OCI-LY1 (cell line): ENCODE data around the gene ANTXRL.

Experiments used
- H2AFZ ChIP-seq: fragments of 200-600 bp; sonication (generic), shearing (Covaris generic); 2 replicates; pipeline ENCODE4 v1.6.0; 2014; ENCODE audit warnings: antibody characterized with exemption, mild to moderate bottlenecking, low read length
- H3F3A ChIP-seq: fragments of 200-600 bp; sonication (generic), shearing (Covaris generic); 2 replicates; pipeline ENCODE4 v1.6.0; 2014; ENCODE audit warnings: mild to moderate bottlenecking, antibody characterized with exemption, low read length, moderate library complexity; ENCODE audit not compliant: insufficient read depth
- H3K27ac ChIP-seq: fragments of 200-600 bp; sonication (generic); 2 replicates; pipeline ENCODE4 v1.5.1; 2014; ENCODE audit warnings: low read length, mixed run types, mild to moderate bottlenecking, low read depth; ENCODE audit not compliant: poor library complexity, severe bottlenecking
- H3K27me3 ChIP-seq: fragments of 200-600 bp; sonication (generic); 2 replicates; pipeline ENCODE4 v1.6.0; 2014; ENCODE audit warnings: antibody characterized with exemption, mild to moderate bottlenecking, low read length, moderate library complexity; ENCODE audit not compliant: insufficient read depth
- H3K36me3 ChIP-seq: fragments of 200-600 bp; sonication (generic); 2 replicates; pipeline ENCODE4 v1.6.1; 2014; ENCODE audit warnings: mild to moderate bottlenecking, antibody characterized with exemption, low read length, moderate library complexity, mixed read lengths; ENCODE audit not compliant: insufficient read depth
- H3K4me1 ChIP-seq: fragments of 200-600 bp; sonication (generic); 2 replicates; pipeline ENCODE4 v1.5.1; 2014; ENCODE audit warnings: mild to moderate bottlenecking, low read length, moderate library complexity; ENCODE audit not compliant: insufficient read depth, severe bottlenecking
- H3K4me2 ChIP-seq: fragments of 200-600 bp; sonication (generic), shearing (Covaris generic); 2 replicates; pipeline ENCODE4 v1.6.1; 2014; ENCODE audit warnings: low read length
- H3K4me3 ChIP-seq: fragments of 200-600 bp; sonication (generic); 2 replicates; pipeline ENCODE4 v1.5.1; 2014; ENCODE audit warnings: low read length, low read depth, mild to moderate bottlenecking, mixed read lengths; ENCODE audit not compliant: poor library complexity, severe bottlenecking
- H3K79me2 ChIP-seq: fragments of 200-600 bp; shearing (Covaris generic); 2 replicates; pipeline ENCODE4 v1.6.1; 2016; ENCODE audit warnings: mixed run types, low read length, mixed read lengths; ENCODE audit not compliant: insufficient read depth
- H3K9ac ChIP-seq: fragments of 200-600 bp; sonication (generic), shearing (Covaris generic); 2 replicates; pipeline ENCODE4 v1.6.1; 2014; ENCODE audit warnings: mild to moderate bottlenecking, low read length, mixed read lengths
- H3K9me2 ChIP-seq: fragments of 200-600 bp; sonication (generic), shearing (Covaris generic); 2 replicates; pipeline ENCODE4 v1.6.1; 2014; ENCODE audit warnings: low read depth, mild to moderate bottlenecking, low read length, mixed read lengths
- H3K9me3 ChIP-seq: fragments of 200-600 bp; shearing (Covaris generic); 2 replicates; pipeline ENCODE4 v1.6.1; 2014; ENCODE audit warnings: low read length, mixed read lengths
- H4K20me1 ChIP-seq: fragments of 200-600 bp; sonication (generic), shearing (Covaris generic); 2 replicates; pipeline ENCODE4 v1.6.0; 2016; ENCODE audit warnings: mild to moderate bottlenecking, low read length; ENCODE audit not compliant: insufficient read depth
- CTCF ChIP-seq: fragments of 200-600 bp; sonication (generic), shearing (Covaris generic); IDR thresholded peaks from 2 replicates; pipeline ENCODE4 v1.5.1; 2017; ENCODE audit warnings: mild to moderate bottlenecking, antibody characterized with exemption, low read length, moderate library complexity, mixed read lengths
- EZH2 ChIP-seq: fragments of 200-600 bp; sonication (generic), shearing (Covaris generic); IDR thresholded peaks from 2 replicates; pipeline ENCODE4 v1.8.0; 2017; ENCODE audit warnings: borderline replicate concordance, mixed run types, mild to moderate bottlenecking, antibody characterized with exemption, low read length, moderate library complexity, mixed read lengths

Gene ANTXRL

GRCh38 chr10:46289209-46289810, 2.5 kb downstream of the ANTXRL start:
- Histone ChIP-seq H3F3A (no peaks in the 10 kb centered on the region), H3K9me3 (no peaks in the 10 kb centered on the region), H3K4me1 (no peaks in the 10 kb centered on the region), H2AFZ (no peak overlapping the region), H3K79me2 (no peaks in the 10 kb centered on the region), H3K27me3 (no peaks in the 10 kb centered on the region; the same call in 1 of the 2 replicates), H3K4me2 (no peak overlapping the region), H3K9ac (no peak overlapping the region), H3K27ac (no peak overlapping the region), H3K36me3 (no peaks in the 10 kb centered on the region), H3K9me2 (no peaks in the 10 kb centered on the region), H3K4me3 (no peak overlapping the region), H4K20me1 (no peaks in the 10 kb centered on the region)
- no peak for TF ChIP-seq CTCF
- TF ChIP-seq EZH2: no peak

GRCh38 chr10:46290101-46290886, 3.5 kb downstream of the ANTXRL start:
- Histone ChIP-seq H3K79me2 (no peaks in the 10 kb centered on the region), H3K27me3 (no peaks in the 10 kb centered on the region; the same call in 1 of the 2 replicates), H3K9me3 (no peaks in the 10 kb centered on the region), H3K27ac (no peak overlapping the region), H3K9me2 (no peaks in the 10 kb centered on the region), H4K20me1 (no peaks in the 10 kb centered on the region), H3K9ac (no peak overlapping the region), H3K4me1 (peaks cover 3% of the 10 kb centered on the region), H3K36me3 (no peaks in the 10 kb centered on the region), H3K4me2 (no peak overlapping the region), H3F3A (no peaks in the 10 kb centered on the region), H2AFZ (no peak overlapping the region), H3K4me3 (no peak overlapping the region)
- TF ChIP-seq CTCF (no peak), EZH2 (no peak)

- Histone ChIP-seq H3F3A (no peaks in the 10 kb centered on the region), H2AFZ (no peak overlapping the region), H3K27ac (no peak overlapping the region), H3K4me2 (no peak overlapping the region), H3K27me3 (no peaks in the 10 kb centered on the region; the same call in 1 of the 2 replicates), H4K20me1 (no peaks in the 10 kb centered on the region), H3K4me1 (peaks cover 3% of the 10 kb centered on the region), H3K36me3 (no peaks in the 10 kb centered on the region), H3K9ac (no peak overlapping the region), H3K79me2 (no peaks in the 10 kb centered on the region), H3K4me3 (no peak overlapping the region), H3K9me2 (no peaks in the 10 kb centered on the region), H3K9me3 (no peaks in the 10 kb centered on the region)
- TF ChIP-seq CTCF (no peak), EZH2 (no peak)
Measured at GRCh38 chr10:46291817-46292572, 5.2 kb downstream of the ANTXRL start.
